ENCODE measurements around the gene PPP2R5C.

- no peak for TF ChIP-seq CTCF (IDR thresholded peaks at IDR 0.05; ENCODE audit: poor library complexity, severe bottlenecking)
- no peak for TF ChIP-seq EP300 (conservative IDR thresholded peaks at IDR 0.05; ENCODE audit: poor library complexity, severe bottlenecking)
- no peak for TF ChIP-seq RAD21 (conservative IDR thresholded peaks at IDR 0.05)
- no peak for TF ChIP-seq REST (IDR thresholded peaks at IDR 0.05; ENCODE audit: borderline replicate concordance)
- no peak for TF ChIP-seq POLR2AphosphoS5 (IDR thresholded peaks at IDR 0.05)
- TF ChIP-seq SMC3 (conservative IDR thresholded peaks at IDR 0.05; ENCODE audit: poor library complexity), result no peak
- TF ChIP-seq EZH2 (IDR thresholded peaks at IDR 0.05; ENCODE audit: borderline replicate concordance, insufficient read depth, low read length, poor library complexity, severe bottlenecking), result no peak
- TF ChIP-seq MXI1 (conservative IDR thresholded peaks at IDR 0.05; ENCODE audit: poor library complexity, severe bottlenecking), result no peak
These were observed 95.7 kb downstream of the PPP2R5C start for GRCh38 chr14:101857226-101857625.
